Measurements from ENCODE around the gene AUTS2.

- TF ChIP-seq GATA3 (IDR thresholded peaks at IDR 0.05; ENCODE audit: low read depth, low read length): no peak
- TF ChIP-seq GATA2 (IDR thresholded peaks at IDR 0.05; ENCODE audit: low read depth, low read length): no peak
Measured at GRCh38 chr7:70544016-70544415, 945.7 kb downstream of the AUTS2 start.
